HepG2 (cell line): ENCODE results near the gene DAB2IP. TPM values are rescaled to one million over a fixed set of nuclear protein-coding genes. Genes with fewer than 3 reads are reported as not detected.

Experiments used
- ATAC-seq: fragments of 200-7000 bp; cut with Tn5 transposase; 3 replicates; pipeline ENCODE4 v1.9.1; 2020; ENCODE audit warnings: mild to moderate bottlenecking, moderate library complexity
- BruUV-seq: library from RNA; stranded (reverse); fragments of 400-500 nt; replicated peaks from 2 replicates; lab custom pipeline; 2021; lab: Mats Ljungman, UMichigan
- CTCF ChIA-PET: fragments of 300-600 bp; formaldehyde crosslinking; extraction: SDS; loops from one replicate; lab custom pipeline; 2021; ENCODE audit warnings: low total read pairs, inconsistent platforms, low intra/inter-chr PET ratio; lab: Yijun Ruan, JAX
- POLR2A ChIA-PET: fragments of 350-600 bp; sonication (Branson Sonifier 250); formaldehyde crosslinking; loops from one replicate; lab custom pipeline; 2020; ENCODE audit warnings: antibody characterized with exemption, inconsistent platforms; lab: Yijun Ruan, JAX
- DNase-seq: peaks from one replicate; pipeline ENCODE4 v3.0.0-alpha.2; 2015; ENCODE audit warnings: low spot score
- FAIRE-seq: peaks from 3 replicates; lab custom pipeline; 2011; peaks lifted over from hg19 to GRCh38; lab: Jason Lieb, UNC
- H2AFZ ChIP-seq: one replicate; pipeline ENCODE4 v1.6.1; 2011; ENCODE audit warnings: low read length, inconsistent platforms
- H3K27ac ChIP-seq: fragments of 300-600 bp; 3 replicates; pipeline ENCODE4 v1.8.0; 2011; ENCODE audit warnings: mixed run types, mild to moderate bottlenecking, mixed read lengths, low read length, inconsistent platforms; ENCODE audit not compliant: insufficient read depth; ENCODE audit errors: extremely low read length
- H3K27me3 ChIP-seq, 2 experiments: fragments of 200-600 bp in 1 of 2; 2 replicates in 1 of 2; 3 replicates in 1 of 2; pipeline versions ENCODE4 v1.6.0 to v1.8.0; 2011; ENCODE audit warnings: low read length in 2 of 2, mild to moderate bottlenecking in 2 of 2, moderate library complexity in 2 of 2, inconsistent platforms in 1 of 2; ENCODE audit not compliant: insufficient read depth in 2 of 2, control insufficient read depth in 1 of 2
- H3K36me3 ChIP-seq, 2 experiments: fragments of 200-600 bp in 1 of 2; replicated peaks in 1 of 2; 2 replicates in 1 of 2; 3 replicates in 1 of 2; pipeline versions ENCODE4 v1.5.1 to v1.8.0; 2011; ENCODE audit warnings: low read length in 2 of 2, inconsistent platforms in 1 of 2; ENCODE audit not compliant: insufficient read depth in 2 of 2, control insufficient read depth in 1 of 2
- H3K4me1 ChIP-seq: 2 replicates; pipeline ENCODE4 v1.5.1; 2012; ENCODE audit warnings: low read length, inconsistent platforms; ENCODE audit not compliant: insufficient read depth
- H3K4me2 ChIP-seq: 2 replicates; pipeline ENCODE4 v1.6.0; 2011; ENCODE audit warnings: low read depth, low read length, inconsistent platforms
- H3K4me3 ChIP-seq, 3 experiments: fragments of 200-600 bp in 1 of 3; sonication (generic), shearing (Covaris generic) in 1 of 3; replicated peaks in 1 of 3; 2 replicates each; pipeline ENCODE4 v1.5.1; 2011 to 2016; ENCODE audit warnings: low read length in 3 of 3, inconsistent platforms in 2 of 3, low read depth in 2 of 3, mild to moderate bottlenecking in 2 of 3, control low read depth in 1 of 3, mixed read lengths in 1 of 3; ENCODE audit not compliant: insufficient read depth in 1 of 3
- H3K79me2 ChIP-seq: one replicate; pipeline ENCODE4 v1.6.1; 2011; ENCODE audit warnings: low read length, inconsistent platforms; ENCODE audit not compliant: insufficient read depth
- H3K9ac ChIP-seq: 2 replicates; pipeline ENCODE4 v1.6.0; 2011; ENCODE audit warnings: mild to moderate bottlenecking, low read depth, low read length, inconsistent platforms; ENCODE audit not compliant: insufficient read depth
- H3K9me3 ChIP-seq: 2 replicates; pipeline ENCODE4 v1.5.1; 2012; ENCODE audit warnings: mild to moderate bottlenecking, low read length
- H4K20me1 ChIP-seq: 2 replicates; pipeline ENCODE4 v1.6.0; 2011; ENCODE audit warnings: inconsistent platforms, mild to moderate bottlenecking, low read length, moderate library complexity; ENCODE audit not compliant: insufficient read depth
- AGO2 ChIP-seq: fragments of 200-400 bp; formaldehyde crosslinking; optimal IDR thresholded peaks from 2 replicates; pipeline ENCODE3; 2017; ENCODE audit warnings: mild to moderate bottlenecking, low read depth, low read length, moderate library complexity
- GPN1 ChIP-seq: sonication (generic); formaldehyde crosslinking; IDR thresholded peaks from 2 replicates; pipeline ENCODE4 v1.5.1; 2020; ENCODE audit warnings: missing genetic modification reagents, borderline replicate concordance
- HOXA7 ChIP-seq: sonication (generic); formaldehyde crosslinking; IDR thresholded peaks from 2 replicates; pipeline ENCODE4 v1.8.1; 2022; ENCODE audit warnings: mild to moderate bottlenecking, missing genetic modification reagents, moderate library complexity
- RXRA ChIP-seq: sonication (generic); formaldehyde crosslinking; IDR thresholded peaks from 2 replicates; pipeline ENCODE4 v1.5.1; 2020; ENCODE audit warnings: missing genetic modification reagents
- SIX4 ChIP-seq: sonication (generic); formaldehyde crosslinking; IDR thresholded peaks from 2 replicates; pipeline ENCODE4 v1.4.0; 2020; ENCODE audit warnings: missing genetic modification reagents
- TEAD2 ChIP-seq: sonication (generic); formaldehyde crosslinking; IDR thresholded peaks from 2 replicates; pipeline ENCODE4 v1.9.0; 2021; ENCODE audit warnings: missing genetic modification reagents
- ZBTB1 ChIP-seq: sonication (generic); formaldehyde crosslinking; IDR thresholded peaks from 2 replicates; pipeline ENCODE4 v1.4.0; 2020; ENCODE audit warnings: missing genetic modification reagents, borderline replicate concordance
- ZNF382 ChIP-seq: sonication (generic); formaldehyde crosslinking; IDR thresholded peaks from 2 replicates; pipeline ENCODE4 v1.5.0; 2020; ENCODE audit warnings: missing genetic modification reagents, mild to moderate bottlenecking, borderline replicate concordance
- ZNF850 ChIP-seq: sonication (generic); formaldehyde crosslinking; conservative IDR thresholded peaks from 2 replicates; pipeline ENCODE4 v1.9.0; 2021; ENCODE audit warnings: mild to moderate bottlenecking, missing genetic modification reagents
- WGBS: methylation state at CpG from one replicate; pipeline ENCODE4 v1.1.6; 2017; ENCODE audit warnings: low lambda C conversion rate; 5-methylcytosine and 5-hydroxymethylcytosine counted together
- in situ Hi-C: cut with HindIII; loops from 2 replicates; pipeline ENCODE4 v1.10.0; 2017; ENCODE audit warnings: low pct_unique_long_range_greater_than_20kb; ENCODE audit not compliant: extremely low pct_ligation_motif_present
- intact Hi-C: fragments of 100-400 bp; cut with micrococcal nuclease; formaldehyde crosslinking; loops from one replicate; pipeline ENCODE4 v1.10.0; 2022; ENCODE audit not compliant: unreplicated experiment
- polyA plus RNA-seq, 8 experiments: library from polyadenylated mRNA; depleted of rRNA in 3 of 8; stranded (reverse) in 7 of 8; unstranded in 1 of 8; fragments of >200 nt; fragmentation: Illumina TruSeq in 4 of 8; extraction: Trizol in 4 of 8; gene quantifications; 2 replicates each; pipeline versions ENCODE4 v1.2.1 to v1.2.3, GENCODE V29; 2011 to 2016; ENCODE audit warnings: low read depth in 4 of 8, missing spikeins in 1 of 8, mixed read lengths in 1 of 8; ENCODE audit not compliant: insufficient read depth in 1 of 8
- total RNA-seq, 5 experiments: library from RNA; depleted of rRNA; stranded (reverse); fragments of >200 nt; fragmentation: Illumina TruSeq; extraction: Trizol; gene quantifications; 2 replicates each; pipeline ENCODE4 v1.2.3, GENCODE V29; 2016; ENCODE audit warnings: low read depth in 1 of 5
- TF ChIP-seq, protein P1 (sequence below): sonication (generic); formaldehyde crosslinking; IDR thresholded peaks from 2 replicates; pipeline ENCODE4 v1.5.1; 2020; ENCODE audit warnings: missing genetic modification reagents, mild to moderate bottlenecking, borderline replicate concordance
- TF ChIP-seq, protein P2 (sequence below): sonication (generic); formaldehyde crosslinking; IDR thresholded peaks from 2 replicates; pipeline ENCODE4 v1.9.0; 2021; ENCODE audit warnings: missing genetic modification reagents, mild to moderate bottlenecking, borderline replicate concordance

The DAB2IP gene
- total and polyA plus RNA-seq, 2 of the 13 experiments (the other 11 are each of a cell fraction or from before 2014, with no cell fraction given) = 25.3 to 37.9 TPM

DNA sequence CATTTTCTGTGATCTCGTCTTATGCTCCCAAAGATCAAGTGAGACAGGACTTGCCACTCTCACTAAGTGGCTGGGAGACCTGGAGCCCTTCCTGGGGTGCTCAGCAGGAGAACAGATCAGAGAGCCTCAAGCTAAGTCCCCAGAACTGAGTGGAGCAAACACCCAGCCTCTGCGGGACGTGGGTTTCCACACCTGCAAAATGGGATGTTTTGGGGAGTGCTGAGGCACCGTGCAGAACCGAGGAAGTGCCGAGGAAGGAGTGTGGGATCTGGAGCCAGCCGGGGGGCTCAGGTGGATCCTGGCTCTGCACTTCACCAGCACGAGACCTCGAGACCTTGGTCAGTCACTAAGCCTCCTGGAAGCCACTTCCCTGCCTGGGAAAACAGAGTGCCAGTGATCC lies 166.0 kb downstream of the DAB2IP start:
- FAIRE-seq (no peak), ATAC-seq (no peak), DNase-seq (no peak)
- H4K20me1 ChIP-seq = no peaks in the 10 kb centered on the region
- H3K36me3 ChIP-seq = no peaks in the 10 kb centered on the region
- H2AFZ ChIP-seq = no peak overlapping the region
- ChIA-PET CTCF (no interaction called here), POLR2A (no interaction called here)
- no peaks in the 10 kb centered on the region for H3K79me2 ChIP-seq
- in situ Hi-C loops = no loop called here
- H3K9ac ChIP-seq = no peak overlapping the region
- H3K4me2 ChIP-seq = no peak overlapping the region
- H3K27ac ChIP-seq = no peak overlapping the region
- TF ChIP-seq RXRA (no peak), ZNF850 (CRISPR knock-in tag) (no peak), GPN1 (CRISPR knock-in tag) (no peak), HOXA7 (CRISPR knock-in tag) (no peak), SIX4 (CRISPR knock-in tag) (no peak), TEAD2 (no peak), ZBTB1 (CRISPR knock-in tag) (no peak), ZNF382 (CRISPR knock-in tag) (no peak), AGO2 (no peak)
- TF ChIP-seq, protein P1, sequence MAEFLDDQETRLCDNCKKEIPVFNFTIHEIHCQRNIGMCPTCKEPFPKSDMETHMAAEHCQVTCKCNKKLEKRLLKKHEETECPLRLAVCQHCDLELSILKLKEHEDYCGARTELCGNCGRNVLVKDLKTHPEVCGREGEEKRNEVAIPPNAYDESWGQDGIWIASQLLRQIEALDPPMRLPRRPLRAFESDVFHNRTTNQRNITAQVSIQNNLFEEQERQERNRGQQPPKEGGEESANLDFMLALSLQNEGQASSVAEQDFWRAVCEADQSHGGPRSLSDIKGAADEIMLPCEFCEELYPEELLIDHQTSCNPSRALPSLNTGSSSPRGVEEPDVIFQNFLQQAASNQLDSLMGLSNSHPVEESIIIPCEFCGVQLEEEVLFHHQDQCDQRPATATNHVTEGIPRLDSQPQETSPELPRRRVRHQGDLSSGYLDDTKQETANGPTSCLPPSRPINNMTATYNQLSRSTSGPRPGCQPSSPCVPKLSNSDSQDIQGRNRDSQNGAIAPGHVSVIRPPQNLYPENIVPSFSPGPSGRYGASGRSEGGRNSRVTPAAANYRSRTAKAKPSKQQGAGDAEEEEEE = no peak
- TF ChIP-seq, protein P2, sequence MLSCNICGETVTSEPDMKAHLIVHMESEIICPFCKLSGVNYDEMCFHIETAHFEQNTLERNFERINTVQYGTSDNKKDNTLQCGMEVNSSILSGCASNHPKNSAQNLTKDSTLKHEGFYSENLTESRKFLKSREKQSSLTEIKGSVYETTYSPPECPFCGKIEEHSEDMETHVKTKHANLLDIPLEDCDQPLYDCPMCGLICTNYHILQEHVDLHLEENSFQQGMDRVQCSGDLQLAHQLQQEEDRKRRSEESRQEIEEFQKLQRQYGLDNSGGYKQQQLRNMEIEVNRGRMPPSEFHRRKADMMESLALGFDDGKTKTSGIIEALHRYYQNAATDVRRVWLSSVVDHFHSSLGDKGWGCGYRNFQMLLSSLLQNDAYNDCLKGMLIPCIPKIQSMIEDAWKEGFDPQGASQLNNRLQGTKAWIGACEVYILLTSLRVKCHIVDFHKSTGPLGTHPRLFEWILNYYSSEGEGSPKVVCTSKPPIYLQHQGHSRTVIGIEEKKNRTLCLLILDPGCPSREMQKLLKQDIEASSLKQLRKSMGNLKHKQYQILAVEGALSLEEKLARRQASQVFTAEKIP (CRISPR knock-in tag) = no peak
- no peaks in the 10 kb centered on the region for H3K9me3 ChIP-seq
- no peak overlapping the region for H3K4me3 ChIP-seq
- H3K4me1 ChIP-seq = no peaks in the 10 kb centered on the region
- intact Hi-C loops = no loop called here
- no TSS peak for BruUV-seq
- peaks cover 1 to 74% of the 10 kb centered on the region in 2 experiments; a peak in 4 of 5 replicates for H3K27me3 ChIP-seq
- WGBS = 24% methylated on average over 7 of the region's 9 CpGs
